ENCODE results near the gene BCL2.
A peak's percentile ranks its signal among the peaks of the same experiment; 100 is the strongest.

The BCL2 gene

GRCh38 chr18:63326011-63326410, 6.4 kb upstream of the BCL2 start:
- DNase-seq (ENCODE audit: low read depth), result no peak

- DNase-seq (ENCODE audit: low read depth), result no peak
Observed at GRCh38 chr18:63325086-63325686, 5.6 kb upstream of the BCL2 start.

DNA sequence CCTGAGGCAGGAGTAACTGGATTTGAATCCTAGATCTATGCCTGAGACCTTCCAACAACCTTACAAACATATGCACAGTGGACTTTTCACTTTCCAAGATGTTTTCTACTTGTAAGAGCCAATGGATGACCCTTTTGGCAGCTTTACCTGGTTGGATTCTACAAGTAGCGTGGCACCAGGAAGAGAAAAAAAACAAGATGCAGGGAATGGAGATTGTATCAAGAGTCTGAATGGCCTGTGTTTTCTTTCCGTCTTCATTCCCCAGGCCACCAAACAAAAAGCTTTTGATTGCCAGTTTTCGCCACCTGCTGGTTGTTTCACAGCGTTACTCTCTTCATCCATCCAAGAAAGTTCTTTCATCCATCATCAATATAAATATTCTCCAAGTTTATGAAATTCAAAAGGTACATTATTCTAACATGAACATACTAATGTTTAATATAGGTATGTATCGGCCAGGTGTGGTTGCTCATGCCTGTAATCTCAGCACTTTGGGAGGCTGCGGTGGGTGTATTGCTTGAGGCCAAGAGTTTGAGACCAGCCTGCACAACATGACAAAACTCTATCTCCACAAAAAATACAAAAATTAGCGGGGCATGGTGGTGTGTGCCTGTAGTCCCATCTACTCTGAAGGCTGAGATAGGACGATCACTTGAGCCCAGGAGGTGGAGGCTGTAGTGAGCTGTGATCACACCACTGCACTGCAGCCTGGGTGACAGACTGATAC, 3.5 kb upstream of the BCL2 start:
- DNase-seq (ENCODE audit: low read depth), result peak; percentile 61

- DNase-seq (ENCODE audit: low read depth), result no peak
Observed at GRCh38 chr18:63322206-63322605, 2.6 kb upstream of the BCL2 start.

- DNase-seq (ENCODE audit: low read depth), result no peak
Observed at GRCh38 chr18:63321291-63321690, 1.7 kb upstream of the BCL2 start.

DNA sequence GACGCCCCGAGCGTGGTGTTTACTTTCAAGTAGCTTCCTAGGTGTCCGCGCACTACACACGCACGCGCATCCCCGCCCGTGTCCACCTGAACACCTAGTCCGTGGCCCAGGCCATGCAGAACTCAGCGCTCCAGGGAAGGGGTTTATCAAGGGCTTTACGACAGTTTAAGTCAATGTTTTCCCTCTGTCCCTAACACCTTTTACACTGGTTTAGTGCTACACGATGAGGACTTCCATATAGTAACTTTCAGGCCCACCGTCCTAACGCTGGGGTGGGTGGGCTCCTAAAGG, 1.4 kb upstream of the BCL2 start:
- DNase-seq (ENCODE audit: low read depth), result no peak

- DNase-seq (ENCODE audit: low read depth), result peak; percentile 76
Observed at GRCh38 chr18:63320123-63320974, 780 bp upstream of the BCL2 start.

DNA sequence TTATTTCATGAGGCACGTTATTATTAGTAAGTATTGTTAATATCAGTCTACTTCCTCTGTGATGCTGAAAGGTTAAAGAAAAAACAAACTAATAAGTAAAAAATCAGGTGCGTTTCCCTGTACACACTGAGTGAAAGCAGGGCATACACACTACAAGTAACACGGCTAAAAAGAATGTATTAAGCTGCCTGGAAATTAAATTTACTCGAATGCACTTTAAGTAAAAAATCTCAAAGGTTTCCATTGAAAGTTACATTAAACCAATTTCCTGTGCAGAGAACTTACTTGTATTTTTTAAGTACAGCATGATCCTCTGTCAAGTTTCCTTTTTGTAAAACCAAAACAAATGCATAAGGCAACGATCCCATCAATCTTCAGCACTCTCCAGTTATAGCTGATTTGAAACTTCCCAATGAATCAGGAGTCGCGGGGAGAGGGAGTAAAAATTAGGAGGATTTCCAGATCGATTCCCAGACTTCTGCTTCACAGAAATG, 633 bp downstream of the BCL2 start:
- no peak for DNase-seq (ENCODE audit: low read depth)

DNA sequence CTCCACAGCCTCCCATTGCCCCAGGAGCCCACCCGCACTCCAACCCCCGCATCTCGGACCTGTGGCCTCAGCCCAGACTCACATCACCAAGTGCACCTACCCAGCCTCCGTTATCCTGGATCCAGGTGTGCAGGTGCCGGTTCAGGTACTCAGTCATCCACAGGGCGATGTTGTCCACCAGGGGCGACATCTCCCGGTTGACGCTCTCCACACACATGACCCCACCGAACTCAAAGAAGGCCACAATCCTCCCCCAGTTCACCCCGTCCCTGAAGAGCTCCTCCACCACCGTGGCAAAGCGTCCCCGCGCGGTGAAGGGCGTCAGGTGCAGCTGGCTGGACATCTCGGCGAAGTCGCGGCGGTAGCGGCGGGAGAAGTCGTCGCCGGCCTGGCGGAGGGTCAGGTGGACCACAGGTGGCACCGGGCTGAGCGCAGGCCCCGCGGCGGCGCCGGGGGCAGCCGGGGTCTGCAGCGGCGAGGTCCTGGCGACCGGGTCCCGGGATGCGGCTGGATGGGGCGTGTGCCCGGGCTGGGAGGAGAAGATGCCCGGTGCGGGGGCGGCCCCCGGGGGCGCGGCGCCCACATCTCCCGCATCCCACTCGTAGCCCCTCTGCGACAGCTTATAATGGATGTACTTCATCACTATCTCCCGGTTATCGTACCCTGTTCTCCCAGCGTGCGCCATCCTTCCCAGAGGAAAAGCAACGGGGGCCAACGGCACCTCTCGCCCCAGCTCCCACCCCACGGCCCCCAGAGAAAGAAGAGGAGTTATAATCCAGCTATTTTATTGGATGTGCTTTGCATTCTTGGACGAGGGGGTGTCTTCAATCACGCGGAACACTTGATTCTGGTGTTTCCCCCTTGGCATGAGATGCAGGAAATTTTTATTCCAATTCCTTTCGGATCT, 1.3 kb downstream of the BCL2 start:
- no peak for DNase-seq (ENCODE audit: low read depth)

GRCh38 chr18:63317556-63317946, 2.0 kb downstream of the BCL2 start:
- DNase-seq (ENCODE audit: low read depth), result no peak

DNA sequence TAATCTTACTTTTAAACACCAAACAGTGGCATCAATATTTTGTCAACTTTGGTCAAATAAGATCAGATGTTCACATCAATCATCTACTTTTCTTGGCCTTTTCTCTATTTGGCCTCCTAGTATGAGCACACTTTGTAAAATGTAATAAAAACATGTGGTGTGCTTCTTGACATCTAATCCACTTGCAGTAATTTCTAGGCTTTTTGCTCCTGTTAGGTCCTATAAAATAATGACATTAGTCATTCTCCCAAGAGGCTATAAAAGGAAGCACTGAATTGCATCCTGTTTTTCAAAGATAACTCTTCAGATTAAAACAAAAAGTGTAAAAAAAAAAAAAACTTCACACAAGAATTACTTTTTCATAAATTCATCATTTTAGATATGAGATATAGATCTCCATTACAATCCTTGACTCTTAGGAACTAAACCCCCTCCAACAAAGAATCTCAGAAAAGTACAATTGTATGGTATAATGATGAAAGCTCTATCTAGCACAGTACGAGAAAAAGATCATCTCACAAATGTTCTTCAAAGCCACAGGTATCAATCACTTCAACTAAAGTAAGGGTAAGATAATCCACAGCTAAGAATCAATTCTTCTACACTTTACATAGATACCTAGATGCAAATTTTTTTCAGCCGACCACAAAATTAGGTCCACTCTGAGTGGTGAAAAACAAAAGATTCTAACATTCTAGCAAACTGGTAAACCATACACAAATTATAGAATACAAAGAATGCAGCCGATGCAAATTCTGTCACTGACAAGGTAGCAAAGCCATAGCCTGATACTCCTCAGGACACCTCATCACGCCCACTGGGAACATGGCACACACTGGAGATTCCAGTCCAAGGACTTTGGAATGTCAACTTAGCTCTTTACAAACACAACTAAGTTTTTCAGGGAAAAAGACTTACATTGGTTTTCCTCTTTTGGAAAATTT, 2.7 kb downstream of the BCL2 start:
- DNase-seq (ENCODE audit: low read depth), result no peak

GRCh38 chr18:63315876-63316275, 3.7 kb downstream of the BCL2 start:
- no peak for DNase-seq (ENCODE audit: low read depth)

GRCh38 chr18:63315131-63315662, 4.4 kb downstream of the BCL2 start:
- DNase-seq (ENCODE audit: low read depth), result no peak

DNA sequence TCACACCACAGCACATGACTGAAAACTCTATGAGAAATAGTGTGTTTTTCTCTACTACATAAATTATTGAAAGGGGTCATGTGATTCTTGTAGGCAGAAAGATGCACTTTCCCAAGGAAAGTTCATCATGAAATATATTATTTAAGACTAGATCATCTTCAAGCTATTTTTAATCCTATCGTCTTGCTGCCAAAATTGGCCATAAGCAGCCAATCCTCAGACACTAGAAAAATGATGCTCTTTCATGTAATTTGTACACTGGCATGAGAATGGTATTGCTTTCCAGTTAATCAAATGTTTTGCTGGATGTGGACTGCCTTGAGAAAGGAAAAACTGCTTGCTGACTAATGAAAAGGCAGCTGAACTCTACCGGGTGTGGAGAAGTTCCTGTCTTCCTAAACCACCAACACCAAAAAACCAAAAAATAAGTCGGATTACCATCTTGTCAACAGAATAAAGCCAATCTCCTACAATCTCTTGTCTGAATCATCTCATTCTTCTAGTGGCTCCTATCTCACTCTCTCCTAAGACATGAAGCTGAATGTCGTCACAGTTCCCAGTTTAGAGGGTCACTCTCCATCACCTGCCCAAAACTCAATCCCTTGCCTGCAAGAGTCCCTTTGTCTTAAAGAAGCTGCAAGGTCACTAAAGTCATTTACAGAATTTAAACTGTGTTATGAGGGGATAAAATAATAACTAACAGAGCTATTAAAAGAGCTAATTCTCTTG, 5.3 kb downstream of the BCL2 start:
- DNase-seq (ENCODE audit: low read depth), result no peak

- DNase-seq (ENCODE audit: low read depth), result no peak
Observed at GRCh38 chr18:63313396-63313917, 6.1 kb downstream of the BCL2 start.

DNA sequence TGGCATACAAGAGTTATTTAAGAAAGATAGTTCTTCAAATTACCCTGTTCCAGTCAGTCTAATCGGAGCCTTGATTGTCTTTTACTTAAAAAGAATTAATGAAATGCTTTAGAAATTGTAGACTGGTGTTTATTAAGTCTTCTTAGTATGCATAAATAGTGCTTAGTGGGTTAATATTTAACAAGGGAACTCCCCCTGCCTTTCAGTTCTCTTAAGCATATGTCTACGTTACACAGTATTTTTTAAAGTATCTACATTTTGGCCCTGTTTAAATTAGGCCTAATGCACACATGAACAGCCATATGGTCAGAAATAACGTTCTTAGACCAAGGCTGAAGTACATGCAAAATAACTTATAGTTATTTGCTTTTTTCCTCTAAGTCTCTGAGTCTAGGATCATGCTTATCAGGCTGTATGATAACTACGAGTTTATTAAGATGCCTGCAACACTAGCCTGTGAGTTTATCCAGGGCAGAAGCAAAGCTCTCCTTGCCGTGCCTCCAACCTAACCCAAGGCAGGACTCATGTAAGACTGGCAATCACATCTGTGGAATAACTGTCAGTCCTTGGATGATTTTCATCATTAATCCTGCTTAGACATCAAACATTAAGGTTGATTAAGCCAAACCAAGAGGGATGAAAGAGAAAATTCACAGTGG, 6.7 kb downstream of the BCL2 start:
- DNase-seq (ENCODE audit: low read depth), result no peak

GRCh38 chr18:63312019-63312409, 7.6 kb downstream of the BCL2 start:
- DNase-seq (ENCODE audit: low read depth), result no peak

DNA sequence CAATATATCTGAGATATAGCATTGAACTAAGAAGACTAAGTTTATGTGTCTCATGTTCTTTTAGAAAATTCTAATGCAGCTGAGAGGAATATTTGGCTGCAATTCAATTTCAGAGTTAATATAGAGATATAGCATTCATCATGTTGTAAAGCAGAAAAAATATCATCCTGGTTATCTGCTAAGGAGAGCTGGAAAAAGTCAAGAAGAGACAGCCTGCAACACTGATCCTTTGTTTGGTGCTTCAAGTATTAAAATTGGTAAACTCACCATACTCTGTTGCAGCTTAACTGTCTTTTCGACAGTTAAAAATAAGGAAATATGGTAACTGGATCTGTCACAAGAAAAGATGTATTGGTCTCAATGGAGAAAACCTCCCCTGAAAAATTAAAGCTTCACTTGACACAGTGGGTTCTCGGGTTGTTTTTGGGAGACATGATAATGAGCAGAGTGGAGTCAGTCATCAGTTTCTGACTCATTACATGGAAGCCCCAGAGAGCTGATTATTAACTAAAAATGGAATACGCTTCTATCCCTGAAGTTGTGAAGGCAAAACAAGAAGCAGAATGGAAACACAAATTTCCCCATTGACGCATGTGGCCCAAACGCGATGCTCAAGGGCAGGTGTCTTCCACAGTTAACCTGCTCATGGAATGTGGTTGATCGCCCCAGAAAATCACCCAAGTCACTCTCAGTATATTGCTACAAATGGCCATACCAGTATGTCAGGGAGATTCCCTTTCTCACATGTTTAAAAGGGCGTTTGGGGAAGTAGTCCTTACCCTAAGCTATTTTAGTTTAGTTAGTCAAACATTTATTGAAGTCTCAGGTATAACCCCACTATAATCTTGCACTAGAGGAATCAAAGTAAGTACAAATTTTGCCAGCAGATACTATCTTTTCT, 8.2 kb downstream of the BCL2 start:
- no peak for DNase-seq (ENCODE audit: low read depth)

All from stromal cell of bone marrow (primary cell).